AML-193 (cell line): ENCODE data around the gene CMSS1.

ENCODE experiments used
- DNase-seq, 2 experiments: peaks; one replicate each; lab custom pipeline; 2025; lab: John Stamatoyannopoulos, UW

Gene CMSS1

DNA sequence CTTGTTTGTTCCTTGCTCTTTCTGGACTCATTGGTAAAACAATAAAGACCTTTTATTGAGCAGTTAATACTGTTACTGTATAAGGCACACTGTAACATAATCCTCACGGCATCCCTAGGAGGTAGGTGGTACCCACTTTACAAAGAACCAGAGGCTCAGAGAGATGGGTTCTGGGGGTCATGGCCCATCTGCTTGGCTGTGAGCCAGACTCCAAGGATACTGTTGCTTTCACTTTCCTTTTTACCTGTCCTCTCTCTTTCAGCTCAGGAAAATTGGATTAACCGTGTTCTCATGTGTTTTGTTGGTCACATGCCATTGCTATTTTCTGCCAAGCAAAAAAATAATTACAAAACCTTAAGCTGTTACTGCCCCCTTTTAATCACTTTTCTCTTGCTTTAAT is 331.5 kb downstream of the CMSS1 start:
- DNase-seq, result no peak

DNA sequence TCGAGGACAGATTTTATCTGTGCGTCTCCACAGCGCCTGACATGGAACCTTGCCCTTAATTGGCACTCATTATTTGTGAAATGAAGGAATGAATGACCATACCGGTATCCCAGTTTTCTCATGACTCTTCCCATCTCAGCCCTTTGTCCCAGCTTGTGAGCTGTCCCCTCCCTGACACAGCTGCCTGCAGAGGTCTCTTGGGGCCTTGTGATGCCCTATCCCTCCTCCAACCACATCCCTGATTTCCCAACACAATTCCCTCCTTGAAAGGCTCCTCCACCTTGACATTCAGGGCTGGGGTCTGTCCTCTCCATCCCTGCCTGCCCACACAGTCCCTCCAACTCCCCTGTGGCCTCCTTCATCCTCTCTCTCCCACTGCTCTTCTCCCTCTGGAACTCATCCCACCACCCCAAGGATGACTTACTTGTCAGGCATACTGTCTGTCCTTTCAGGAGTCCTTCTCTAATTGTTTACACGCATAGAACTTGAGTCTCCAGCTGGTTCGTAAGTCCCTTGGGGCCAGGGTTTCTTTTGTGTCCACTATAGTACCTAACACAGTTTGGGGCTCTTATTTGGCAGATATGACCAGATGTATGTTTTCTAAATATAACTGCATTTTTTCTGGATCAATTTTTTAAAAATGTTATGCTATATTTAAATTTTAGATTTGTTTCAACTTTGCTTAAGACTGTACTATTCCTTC is 332.2 kb downstream of the CMSS1 start:
- no peak for DNase-seq

DNA sequence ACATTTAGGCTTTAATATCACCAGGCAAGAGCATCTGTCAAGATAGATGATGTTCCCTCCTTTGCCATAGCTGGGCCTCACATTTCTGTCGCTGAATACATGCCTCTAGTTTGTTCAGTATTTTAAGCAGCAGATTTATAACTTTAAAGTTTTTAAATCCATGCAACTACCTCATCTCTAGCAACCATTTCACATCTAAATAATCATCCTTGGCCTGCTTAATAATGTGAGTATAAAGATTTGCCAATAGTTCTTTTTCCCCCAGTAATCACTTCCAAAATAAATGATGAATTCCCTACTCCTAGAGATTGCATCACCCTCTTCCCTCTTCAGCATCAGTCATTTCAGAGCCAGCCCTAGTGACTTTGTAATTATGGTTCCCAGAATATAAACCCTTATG is 332.8 kb downstream of the CMSS1 start:
- DNase-seq, result no peak

DNA sequence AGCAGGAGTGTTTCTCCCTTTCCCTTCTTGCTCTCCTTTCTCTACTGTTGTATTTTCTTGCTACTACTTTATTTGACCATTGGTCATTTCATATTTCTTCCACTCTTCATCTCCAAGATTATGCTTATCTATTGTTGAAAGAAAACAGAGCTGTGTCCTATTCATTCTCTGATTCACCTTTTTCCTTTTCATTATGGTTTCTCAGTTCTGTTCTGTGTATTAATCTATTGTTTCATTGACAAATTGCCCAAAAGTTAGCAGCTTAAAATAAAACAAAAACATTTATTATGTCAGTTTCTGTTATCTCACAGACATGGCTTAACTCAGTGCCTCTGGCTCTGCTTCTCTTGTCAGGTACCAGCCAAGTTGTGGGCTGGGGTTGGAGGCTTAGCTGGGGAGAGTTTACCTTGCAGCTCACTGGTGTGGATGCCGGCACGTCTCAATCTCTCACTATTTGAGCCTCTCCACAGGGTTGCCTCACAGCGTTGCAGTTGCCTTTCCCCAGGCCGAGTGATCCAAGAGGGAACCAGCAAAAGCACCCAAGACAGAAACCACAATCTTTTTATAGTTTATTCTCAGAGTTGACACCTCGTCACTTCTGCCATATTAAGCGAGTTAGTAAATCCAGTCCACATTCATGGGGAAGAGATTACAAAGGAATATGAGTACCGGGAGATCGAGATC is 333.5 kb downstream of the CMSS1 start:
- no peak for DNase-seq

DNA sequence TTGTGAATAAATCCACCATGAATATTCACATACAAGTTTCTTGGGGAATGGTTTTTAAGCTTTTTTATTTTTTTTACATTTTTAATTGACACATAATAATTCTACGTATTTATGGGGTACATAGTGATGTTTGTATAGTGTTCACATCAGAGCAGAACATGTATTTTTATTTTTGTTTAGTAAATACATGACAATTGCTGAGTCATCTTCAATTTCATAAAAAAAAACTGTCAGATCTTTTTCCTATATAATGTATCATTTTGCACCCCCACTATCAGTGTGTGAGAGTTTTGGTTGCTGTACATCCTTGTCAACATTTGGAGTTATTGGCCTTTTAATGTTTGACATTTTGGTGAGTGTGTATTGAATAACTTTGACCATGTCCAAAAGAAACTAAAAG is 336.5 kb downstream of the CMSS1 start:
- DNase-seq, result no peak

DNA sequence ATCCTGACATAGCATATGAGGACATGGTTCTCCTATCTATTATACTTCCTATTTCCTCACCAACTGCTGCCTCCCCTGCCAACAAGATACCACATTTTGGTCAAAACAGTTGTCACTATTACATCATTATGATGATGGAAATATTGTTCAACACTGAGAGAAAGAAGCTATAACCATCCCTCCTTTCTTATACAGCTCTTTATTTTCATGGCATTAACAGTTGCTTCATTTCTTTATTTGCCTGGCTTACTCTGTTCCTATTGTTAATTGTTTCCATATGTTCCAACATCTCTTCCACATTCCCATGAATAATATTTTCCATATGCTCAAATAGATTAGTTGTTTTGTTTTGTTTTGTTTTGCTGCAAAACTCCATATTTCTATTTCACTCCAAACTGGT is 337.5 kb downstream of the CMSS1 start:
- DNase-seq, result peak; percentile 26 to 33

DNA sequence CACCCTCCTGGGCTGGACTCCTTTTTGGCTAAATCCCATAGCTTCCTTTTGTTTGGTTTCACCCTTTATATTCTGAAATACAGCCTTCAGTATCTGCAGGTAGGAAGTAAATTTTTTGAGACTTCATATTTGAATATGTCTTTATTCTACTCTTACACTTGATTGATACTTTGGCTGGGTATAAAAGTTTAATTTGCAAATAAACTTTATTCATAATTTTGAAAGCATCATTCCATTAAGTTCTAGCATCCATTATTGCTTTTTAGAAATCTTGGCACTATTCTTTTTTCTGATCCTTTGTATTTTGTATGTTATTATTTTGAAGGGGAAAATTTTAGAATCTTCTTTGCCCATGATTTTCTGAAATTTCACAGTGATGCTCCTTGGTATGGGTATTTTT is 337.9 kb downstream of the CMSS1 start:
- no peak for DNase-seq

- DNase-seq, result no peak
Observed at GRCh38 chr3:100157685-100158084, 340.0 kb downstream of the CMSS1 start.

DNA sequence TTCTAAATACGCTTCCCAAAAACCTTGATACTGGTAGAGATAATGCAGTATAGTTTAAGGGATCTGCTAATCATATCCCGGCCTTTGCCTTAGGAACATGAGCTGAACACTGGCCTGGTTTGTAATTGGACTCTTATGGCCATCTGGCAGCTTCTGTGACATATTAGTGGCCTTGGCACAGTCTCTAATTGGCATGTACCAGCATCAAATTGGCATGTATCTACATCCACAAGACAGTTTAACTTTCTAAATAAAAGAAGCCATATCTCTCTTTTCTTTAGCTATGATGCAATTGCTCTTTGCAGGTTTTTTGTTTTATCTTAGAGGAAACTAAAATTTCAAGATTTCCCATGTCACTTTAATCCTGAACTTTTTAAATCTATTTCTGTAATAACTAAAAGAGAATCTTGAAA is 341.3 kb downstream of the CMSS1 start:
- DNase-seq, result no peak

DNA sequence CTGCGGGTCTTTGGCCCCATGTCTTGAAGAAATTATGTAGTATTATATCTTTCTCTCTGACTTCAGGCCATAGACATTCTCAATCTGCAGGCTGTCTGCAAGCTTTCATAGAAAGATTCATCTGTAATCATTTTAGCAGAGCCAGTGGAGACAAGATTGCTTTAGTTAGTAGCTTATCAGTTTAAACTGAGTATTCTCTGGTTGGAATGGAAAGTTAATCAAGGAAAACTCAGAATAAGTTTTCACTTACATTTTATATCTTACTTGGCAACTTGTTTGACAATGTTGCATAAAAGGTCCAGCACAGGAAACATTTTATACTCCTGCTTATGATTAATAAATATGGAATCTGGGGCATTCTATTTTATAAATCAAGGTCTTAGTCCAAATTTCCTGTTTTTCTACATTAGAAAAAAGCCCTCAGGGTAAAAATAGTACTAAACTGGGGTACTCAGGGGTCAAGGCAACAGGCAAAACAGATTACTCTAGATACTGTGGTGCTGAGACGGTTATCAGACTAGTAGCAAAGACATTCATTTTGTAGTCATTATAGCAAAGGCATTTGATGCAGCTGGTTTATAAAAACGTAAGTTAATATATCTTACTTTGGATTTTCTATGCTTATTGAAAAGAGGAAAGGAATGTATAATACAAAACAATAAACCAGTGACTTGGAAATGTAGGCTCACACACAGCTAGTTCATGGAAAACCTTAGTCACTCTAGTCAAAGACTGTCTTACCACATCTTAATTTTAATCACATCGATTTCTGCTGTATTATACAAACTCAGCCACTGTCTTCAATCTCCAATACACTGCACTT is 341.9 kb downstream of the CMSS1 start:
- DNase-seq, result no peak

- DNase-seq, result no peak
Observed at GRCh38 chr3:100160521-100160920, 342.9 kb downstream of the CMSS1 start.

DNA sequence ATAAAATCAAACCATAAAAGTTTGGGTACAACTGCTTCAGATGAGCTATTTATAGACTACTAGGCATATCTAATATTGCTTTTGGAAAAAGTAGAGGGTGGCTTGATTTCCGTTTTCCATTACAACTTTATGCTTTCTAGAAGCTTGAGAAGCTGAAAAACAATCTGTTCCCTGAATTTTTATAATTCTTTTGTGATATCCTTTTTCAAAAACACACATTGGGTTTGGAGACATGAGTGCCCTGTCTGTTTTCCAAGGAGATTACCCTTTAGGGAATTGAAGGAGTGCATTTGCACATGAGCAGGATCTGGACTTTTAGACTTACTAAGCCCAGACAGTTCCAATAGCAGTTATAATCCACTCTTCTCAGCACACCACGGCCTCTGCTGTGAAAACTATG is 346.1 kb downstream of the CMSS1 start:
- no peak for DNase-seq

- no peak for DNase-seq
Observed at GRCh38 chr3:100164743-100165142, 347.1 kb downstream of the CMSS1 start.

DNA sequence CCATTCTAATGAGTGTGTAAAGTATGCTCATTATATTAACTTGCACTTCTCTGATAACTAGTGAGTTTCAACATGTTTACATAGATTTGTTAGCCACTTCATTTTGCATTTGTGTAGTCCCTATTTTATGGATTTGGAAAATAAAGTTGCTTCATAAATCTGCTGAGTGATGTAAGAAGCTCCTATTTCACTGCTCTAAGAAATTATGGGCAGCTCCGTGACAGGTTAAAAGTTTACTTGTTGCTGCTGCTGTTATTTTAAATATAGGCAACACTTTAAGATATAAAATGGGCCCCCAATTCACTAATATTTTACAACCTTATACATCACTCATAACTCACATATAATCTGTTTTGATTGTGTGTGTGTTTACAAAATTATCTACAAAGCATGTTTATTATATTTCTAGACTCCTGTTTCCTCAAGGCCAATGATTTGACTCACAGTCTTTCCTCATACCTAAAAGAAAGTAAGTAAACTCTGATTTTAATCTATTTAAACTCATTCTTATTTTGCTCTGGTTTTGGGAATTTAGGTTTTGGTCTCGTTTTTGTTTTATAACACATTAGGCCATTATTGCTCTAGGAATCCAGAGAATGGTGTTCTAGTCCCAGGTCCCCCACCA is 348.4 kb downstream of the CMSS1 start:
- DNase-seq, result no peak

GRCh38 chr3:100169201-100169920 is 351.7 kb downstream of the CMSS1 start:
- DNase-seq, result no peak

GRCh38 chr3:100170486-100170885 is 352.8 kb downstream of the CMSS1 start:
- no peak for DNase-seq

GRCh38 chr3:100171211-100171914 is 353.7 kb downstream of the CMSS1 start:
- no peak for DNase-seq

DNA sequence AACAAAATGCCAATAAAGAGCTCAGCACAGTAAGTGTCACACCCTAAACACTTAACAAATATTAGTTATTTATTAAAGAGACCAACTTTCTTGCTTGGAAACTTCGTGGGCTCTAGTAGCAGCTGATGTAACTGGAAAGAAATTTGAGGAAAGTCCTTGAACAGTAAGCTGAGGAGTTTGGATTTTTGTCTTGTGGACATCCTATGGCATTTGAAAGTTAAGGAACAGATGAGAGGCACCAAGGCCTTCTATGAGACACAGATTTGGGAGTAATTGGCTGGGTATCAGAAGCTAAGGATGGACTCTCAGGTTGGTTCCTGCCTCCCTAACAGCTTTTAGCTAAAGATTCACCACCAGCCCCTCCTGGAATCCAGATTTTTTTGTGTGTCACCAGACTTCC is 356.3 kb downstream of the CMSS1 start:
- no peak for DNase-seq

DNA sequence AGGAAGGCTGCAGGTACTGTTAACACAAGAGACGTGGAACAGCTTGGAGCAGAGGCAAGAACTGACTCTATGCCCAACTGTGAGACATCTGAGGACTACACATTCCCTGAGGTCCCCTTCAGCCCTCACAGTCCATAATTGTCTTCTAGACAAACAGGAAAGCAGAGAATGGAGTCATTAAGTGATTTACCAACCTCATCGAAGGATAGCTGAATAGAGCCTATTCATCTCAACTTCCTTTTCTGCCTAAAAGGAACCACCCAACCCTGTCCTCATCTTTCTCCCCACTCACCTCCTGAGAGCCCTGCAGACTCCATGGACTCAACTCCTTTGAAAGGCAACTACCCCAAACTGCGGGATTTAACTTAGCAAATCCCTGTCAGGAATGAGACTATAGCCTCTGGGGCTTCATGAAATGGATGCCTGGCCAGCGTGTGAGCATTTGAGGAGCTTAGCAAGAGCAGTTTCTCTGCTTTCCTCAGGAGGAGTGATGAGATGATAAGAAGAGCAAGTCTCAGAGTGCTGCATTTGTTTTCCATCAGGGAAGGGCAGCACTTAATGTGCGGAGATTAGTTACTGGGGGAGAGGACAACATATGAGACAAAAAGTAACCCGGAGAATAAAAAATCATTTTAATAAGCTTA is 358.1 kb downstream of the CMSS1 start:
- DNase-seq, result no peak

DNA sequence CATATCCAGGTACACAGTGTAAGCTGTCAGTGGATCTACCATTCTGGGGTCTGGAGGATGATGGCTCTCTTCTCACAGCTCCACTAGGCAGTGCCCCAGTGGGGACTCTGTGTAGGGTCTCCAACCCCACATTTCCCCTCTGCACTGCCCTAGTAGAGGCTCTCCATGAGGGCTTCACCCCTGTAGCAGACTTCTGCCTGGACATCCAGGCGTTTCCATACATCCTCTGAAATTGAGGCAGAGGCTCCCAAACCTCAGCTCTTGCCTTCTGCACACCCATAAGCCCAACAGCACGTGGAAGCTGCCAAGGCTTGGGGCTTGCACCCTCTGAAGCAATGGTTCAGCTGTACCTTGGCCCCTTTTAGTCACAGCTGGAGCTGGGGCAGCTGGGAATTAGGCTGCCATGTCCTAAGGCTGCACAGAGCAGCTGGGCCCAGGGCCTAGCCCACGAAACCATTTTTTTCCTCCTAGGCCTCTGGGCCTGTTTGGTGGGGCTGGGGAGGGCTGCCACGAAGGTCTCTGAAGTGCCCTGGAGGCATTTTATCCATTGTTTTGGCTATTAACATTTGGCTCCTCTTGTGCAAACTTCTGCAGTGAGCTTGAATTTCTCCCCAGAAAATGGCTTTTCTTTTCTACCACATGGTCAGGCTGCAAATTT is 362.2 kb downstream of the CMSS1 start:
- no peak for DNase-seq
